Measurements from ENCODE around the gene FSTL3.

DNA sequence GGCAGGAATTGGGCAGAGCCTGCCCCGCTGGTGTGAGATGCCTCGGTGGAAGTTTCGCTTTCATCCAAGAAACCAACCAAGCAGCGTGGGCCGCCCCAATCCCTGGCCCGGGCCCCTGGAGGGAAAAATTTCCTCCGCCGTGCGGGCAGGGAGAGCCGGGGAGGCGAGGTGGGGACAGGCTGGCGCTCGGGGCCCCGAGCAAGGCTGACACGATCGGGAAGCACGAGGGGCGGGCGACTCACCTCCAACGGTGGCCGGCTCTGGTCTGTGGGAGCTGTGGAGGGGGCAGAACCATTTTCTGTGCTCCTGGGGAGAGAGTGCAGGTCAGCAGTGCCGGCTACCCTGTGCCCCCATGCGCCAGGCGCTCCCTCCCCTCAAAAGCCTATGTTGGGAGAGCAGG, 24.2 kb upstream of the FSTL3 start:
- TF ChIP-seq, protein P1, sequence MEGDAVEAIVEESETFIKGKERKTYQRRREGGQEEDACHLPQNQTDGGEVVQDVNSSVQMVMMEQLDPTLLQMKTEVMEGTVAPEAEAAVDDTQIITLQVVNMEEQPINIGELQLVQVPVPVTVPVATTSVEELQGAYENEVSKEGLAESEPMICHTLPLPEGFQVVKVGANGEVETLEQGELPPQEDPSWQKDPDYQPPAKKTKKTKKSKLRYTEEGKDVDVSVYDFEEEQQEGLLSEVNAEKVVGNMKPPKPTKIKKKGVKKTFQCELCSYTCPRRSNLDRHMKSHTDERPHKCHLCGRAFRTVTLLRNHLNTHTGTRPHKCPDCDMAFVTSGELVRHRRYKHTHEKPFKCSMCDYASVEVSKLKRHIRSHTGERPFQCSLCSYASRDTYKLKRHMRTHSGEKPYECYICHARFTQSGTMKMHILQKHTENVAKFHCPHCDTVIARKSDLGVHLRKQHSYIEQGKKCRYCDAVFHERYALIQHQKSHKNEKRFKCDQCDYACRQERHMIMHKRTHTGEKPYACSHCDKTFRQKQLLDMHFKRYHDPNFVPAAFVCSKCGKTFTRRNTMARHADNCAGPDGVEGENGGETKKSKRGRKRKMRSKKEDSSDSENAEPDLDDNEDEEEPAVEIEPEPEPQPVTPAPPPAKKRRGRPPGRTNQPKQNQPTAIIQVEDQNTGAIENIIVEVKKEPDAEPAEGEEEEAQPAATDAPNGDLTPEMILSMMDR (IDR thresholded peaks at IDR 0.05): no peak
- TF ChIP-seq POLR2A (IDR thresholded peaks at IDR 0.05): no peak
